KMS-11 (cell line): ENCODE data around the gene IGSF5.

Experiments used
- H2AFZ ChIP-seq: fragments of 200-600 bp; sonication (generic); 2 replicates; pipeline ENCODE4 v1.6.1; 2016; ENCODE audit warnings: antibody characterized with exemption, mixed run types, low read depth
- H3K27ac ChIP-seq: fragments of 200-600 bp; sonication (generic); 2 replicates; pipeline ENCODE4 v1.6.1; 2016; ENCODE audit warnings: mild to moderate bottlenecking, mixed run types
- H3K27me3 ChIP-seq: fragments of 200-600 bp; sonication (generic); 2 replicates; pipeline ENCODE4 v1.6.1; 2017; ENCODE audit warnings: mild to moderate bottlenecking, low read depth, mixed run types, moderate library complexity; ENCODE audit not compliant: insufficient read depth
- H3K36me3 ChIP-seq: fragments of 200-600 bp; sonication (generic); 2 replicates; pipeline ENCODE4 v1.6.1; 2017; ENCODE audit warnings: mild to moderate bottlenecking, mixed run types; ENCODE audit not compliant: insufficient read depth
- H3K4me1 ChIP-seq: fragments of 200-600 bp; sonication (generic); 2 replicates; pipeline ENCODE4 v1.6.1; 2016; ENCODE audit warnings: mild to moderate bottlenecking, low read depth, mixed run types; ENCODE audit not compliant: poor library complexity, severe bottlenecking
- H3K4me2 ChIP-seq: fragments of 200-600 bp; sonication (generic); 2 replicates; pipeline ENCODE4 v1.7.0; 2016; ENCODE audit warnings: mild to moderate bottlenecking, mixed run types
- H3K4me3 ChIP-seq: fragments of 200-600 bp; sonication (generic); IDR thresholded peaks from 2 replicates; pipeline ENCODE4 v1.6.1; 2017; ENCODE audit warnings: low read depth, low read length, mixed read lengths; ENCODE audit not compliant: insufficient read depth
- H3K79me2 ChIP-seq: fragments of 200-600 bp; sonication (generic); 2 replicates; pipeline ENCODE4 v1.6.1; 2016; ENCODE audit warnings: low read depth, mixed run types; ENCODE audit not compliant: insufficient read depth
- H3K9ac ChIP-seq: fragments of 200-600 bp; sonication (generic); 2 replicates; pipeline ENCODE4 v1.6.1; 2016; ENCODE audit warnings: mild to moderate bottlenecking, mixed run types
- H4K20me1 ChIP-seq: fragments of 200-600 bp; sonication (generic); 2 replicates; pipeline ENCODE4 v1.6.1; 2016; ENCODE audit warnings: mild to moderate bottlenecking, mixed run types; ENCODE audit not compliant: insufficient read depth
- TF ChIP-seq, protein P1 (sequence below): fragments of 200-600 bp; sonication (generic); conservative IDR thresholded peaks from 2 replicates; pipeline ENCODE4 v1.6.1; 2017; ENCODE audit warnings: low read depth, mild to moderate bottlenecking, antibody characterized with exemption, low read length, moderate library complexity, mixed read lengths

IGSF5 gene

DNA sequence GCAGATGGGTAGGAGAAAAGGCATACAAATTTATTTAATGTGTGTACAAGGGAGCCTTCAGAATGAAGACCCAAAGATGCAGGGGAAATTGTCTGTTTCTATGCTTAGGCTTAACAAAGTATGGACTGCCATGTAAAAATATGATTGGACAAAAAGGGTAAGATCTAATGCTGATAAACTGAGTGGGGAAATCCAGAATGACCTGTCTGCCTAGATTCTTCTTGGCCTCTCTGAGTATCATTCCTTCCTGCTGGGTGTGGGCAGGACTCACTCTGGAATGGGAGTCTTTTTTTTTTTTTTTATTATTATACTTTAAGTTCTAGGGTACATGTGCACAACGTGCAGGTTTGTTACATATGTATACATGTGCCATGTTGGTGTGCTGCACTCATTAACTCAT, 61.0 kb downstream of the IGSF5 start:
- TF ChIP-seq, protein P1, sequence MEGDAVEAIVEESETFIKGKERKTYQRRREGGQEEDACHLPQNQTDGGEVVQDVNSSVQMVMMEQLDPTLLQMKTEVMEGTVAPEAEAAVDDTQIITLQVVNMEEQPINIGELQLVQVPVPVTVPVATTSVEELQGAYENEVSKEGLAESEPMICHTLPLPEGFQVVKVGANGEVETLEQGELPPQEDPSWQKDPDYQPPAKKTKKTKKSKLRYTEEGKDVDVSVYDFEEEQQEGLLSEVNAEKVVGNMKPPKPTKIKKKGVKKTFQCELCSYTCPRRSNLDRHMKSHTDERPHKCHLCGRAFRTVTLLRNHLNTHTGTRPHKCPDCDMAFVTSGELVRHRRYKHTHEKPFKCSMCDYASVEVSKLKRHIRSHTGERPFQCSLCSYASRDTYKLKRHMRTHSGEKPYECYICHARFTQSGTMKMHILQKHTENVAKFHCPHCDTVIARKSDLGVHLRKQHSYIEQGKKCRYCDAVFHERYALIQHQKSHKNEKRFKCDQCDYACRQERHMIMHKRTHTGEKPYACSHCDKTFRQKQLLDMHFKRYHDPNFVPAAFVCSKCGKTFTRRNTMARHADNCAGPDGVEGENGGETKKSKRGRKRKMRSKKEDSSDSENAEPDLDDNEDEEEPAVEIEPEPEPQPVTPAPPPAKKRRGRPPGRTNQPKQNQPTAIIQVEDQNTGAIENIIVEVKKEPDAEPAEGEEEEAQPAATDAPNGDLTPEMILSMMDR, result no peak
- Histone ChIP-seq H3K4me1 (no peaks in the 10 kb centered on the region), H3K27me3 (no peaks in the 10 kb centered on the region), H2AFZ (no peak overlapping the region), H4K20me1 (no peaks in the 10 kb centered on the region), H3K27ac (no peak overlapping the region), H3K4me2 (no peak overlapping the region), H3K36me3 (no peaks in the 10 kb centered on the region), H3K4me3 (no peak overlapping the region), H3K9ac (no peak overlapping the region), H3K79me2 (no peaks in the 10 kb centered on the region)

DNA sequence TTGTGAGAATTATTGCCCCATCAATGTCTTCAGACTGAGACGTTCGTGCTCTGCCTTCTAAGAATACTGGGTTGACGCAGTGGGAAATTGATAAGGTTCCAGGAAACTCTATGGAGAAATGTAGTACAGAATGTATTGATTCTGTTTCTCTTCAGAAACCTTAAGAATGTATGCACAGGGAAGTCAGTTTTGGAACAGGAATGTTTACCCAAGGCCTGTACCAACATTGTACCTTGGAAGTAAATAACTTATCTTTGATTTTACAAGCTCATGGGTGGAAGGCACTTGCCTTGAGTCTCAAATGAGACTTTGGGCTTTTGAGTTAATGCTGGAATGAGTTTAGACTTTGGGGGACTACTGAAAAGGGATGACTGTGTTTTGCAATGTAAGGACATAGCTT, 62.8 kb downstream of the IGSF5 start:
- TF ChIP-seq, protein P1, result no peak
- no peak overlapping the region for H2AFZ ChIP-seq
- H3K27ac ChIP-seq, result no peak overlapping the region
- H3K79me2 ChIP-seq, result no peaks in the 10 kb centered on the region
- H3K36me3 ChIP-seq, result no peaks in the 10 kb centered on the region
- H3K4me1 ChIP-seq, result no peaks in the 10 kb centered on the region
- no peak overlapping the region for H3K4me2 ChIP-seq
- no peak overlapping the region for H3K4me3 ChIP-seq
- H4K20me1 ChIP-seq, result no peaks in the 10 kb centered on the region
- no peak overlapping the region for H3K9ac ChIP-seq
- no peaks in the 10 kb centered on the region for H3K27me3 ChIP-seq

DNA sequence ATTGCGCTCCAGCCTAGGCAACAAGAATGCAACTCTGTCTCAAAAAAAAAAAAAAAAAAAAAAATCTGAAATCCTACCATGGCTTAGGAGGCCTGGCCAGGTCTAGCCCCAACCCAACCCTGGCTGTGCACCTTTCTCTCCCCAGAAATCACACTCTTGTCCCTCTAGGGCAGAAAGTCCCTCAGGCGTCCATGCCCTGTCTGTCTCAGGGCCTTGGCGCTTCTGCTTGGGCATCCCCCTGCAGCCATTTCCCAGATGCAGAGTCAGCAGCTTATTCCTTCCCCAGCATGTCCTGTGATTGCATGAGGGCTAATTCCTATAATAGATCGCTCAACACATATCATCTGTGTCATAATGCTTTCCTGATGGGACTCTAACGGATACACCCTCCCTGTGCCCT, 65.0 kb downstream of the IGSF5 start:
- no peaks in the 10 kb centered on the region for H3K36me3 ChIP-seq
- H3K27ac ChIP-seq, result no peak overlapping the region
- no peak overlapping the region for H3K4me3 ChIP-seq
- H3K9ac ChIP-seq, result no peak overlapping the region
- H2AFZ ChIP-seq, result no peak overlapping the region
- TF ChIP-seq, protein P1, result no peak
- no peaks in the 10 kb centered on the region for H3K27me3 ChIP-seq
- H3K79me2 ChIP-seq, result no peaks in the 10 kb centered on the region
- no peaks in the 10 kb centered on the region for H4K20me1 ChIP-seq
- no peak overlapping the region for H3K4me2 ChIP-seq
- H3K4me1 ChIP-seq, result no peaks in the 10 kb centered on the region

DNA sequence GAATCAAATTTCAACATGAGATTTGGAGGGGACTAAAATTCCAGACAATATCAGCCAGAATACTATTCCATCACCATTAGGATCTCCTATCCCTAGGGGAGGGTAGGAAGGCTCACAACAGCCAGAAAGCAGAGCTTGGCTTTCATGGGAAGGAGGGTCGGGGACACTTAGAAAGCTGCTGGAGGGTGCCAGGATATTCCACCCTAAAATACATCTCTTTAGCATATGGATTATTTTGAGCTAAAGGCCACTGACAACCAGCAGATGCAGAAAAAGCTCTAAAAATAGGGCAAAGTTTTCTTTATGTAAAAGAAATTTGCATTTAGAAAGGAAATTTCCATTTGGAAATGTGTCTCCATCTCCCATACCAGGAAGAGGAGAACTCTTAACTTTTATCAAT, 68.0 kb downstream of the IGSF5 start:
- Histone ChIP-seq H3K9ac (no peak overlapping the region), H3K27ac (no peak overlapping the region), H2AFZ (no peak overlapping the region), H3K4me3 (no peak overlapping the region), H3K79me2 (no peaks in the 10 kb centered on the region), H3K4me1 (no peaks in the 10 kb centered on the region), H3K27me3 (no peaks in the 10 kb centered on the region), H3K36me3 (no peaks in the 10 kb centered on the region), H3K4me2 (no peak overlapping the region), H4K20me1 (no peaks in the 10 kb centered on the region)
- TF ChIP-seq, protein P1, result no peak

DNA sequence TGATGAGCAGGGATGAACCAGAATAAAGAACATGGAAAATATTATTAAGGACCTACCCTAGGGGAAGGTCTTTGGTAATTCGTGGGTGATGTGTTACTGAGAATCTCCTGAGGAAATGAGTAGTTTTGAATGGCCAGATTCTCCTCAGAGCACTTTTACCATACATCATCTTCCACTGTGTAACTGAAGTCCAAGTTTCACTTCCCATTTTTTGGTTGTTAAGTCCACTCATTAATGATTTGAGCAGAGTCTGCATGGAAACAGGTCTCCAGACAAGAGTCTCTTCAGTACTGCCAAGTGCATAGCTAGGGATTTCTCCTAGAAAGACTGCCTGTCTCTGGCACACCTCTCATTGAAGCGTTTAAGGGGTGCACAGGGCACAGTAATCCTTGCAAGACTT, 73.6 kb downstream of the IGSF5 start:
- Histone ChIP-seq H3K79me2 (no peaks in the 10 kb centered on the region), H3K9ac (no peak overlapping the region), H3K4me3 (no peak overlapping the region), H3K27me3 (no peaks in the 10 kb centered on the region), H2AFZ (no peak overlapping the region), H3K27ac (no peak overlapping the region), H3K4me2 (no peak overlapping the region), H3K36me3 (no peaks in the 10 kb centered on the region), H3K4me1 (no peaks in the 10 kb centered on the region), H4K20me1 (no peaks in the 10 kb centered on the region)
- TF ChIP-seq, protein P1, result no peak
